Measurements from ENCODE around the gene LARP6.
"Not testable (repeated sequence)": the region's sequence is repeated elsewhere in the genome, so short reads cannot be mapped to it uniquely, and the experiment has no call there.

The LARP6 gene

DNA sequence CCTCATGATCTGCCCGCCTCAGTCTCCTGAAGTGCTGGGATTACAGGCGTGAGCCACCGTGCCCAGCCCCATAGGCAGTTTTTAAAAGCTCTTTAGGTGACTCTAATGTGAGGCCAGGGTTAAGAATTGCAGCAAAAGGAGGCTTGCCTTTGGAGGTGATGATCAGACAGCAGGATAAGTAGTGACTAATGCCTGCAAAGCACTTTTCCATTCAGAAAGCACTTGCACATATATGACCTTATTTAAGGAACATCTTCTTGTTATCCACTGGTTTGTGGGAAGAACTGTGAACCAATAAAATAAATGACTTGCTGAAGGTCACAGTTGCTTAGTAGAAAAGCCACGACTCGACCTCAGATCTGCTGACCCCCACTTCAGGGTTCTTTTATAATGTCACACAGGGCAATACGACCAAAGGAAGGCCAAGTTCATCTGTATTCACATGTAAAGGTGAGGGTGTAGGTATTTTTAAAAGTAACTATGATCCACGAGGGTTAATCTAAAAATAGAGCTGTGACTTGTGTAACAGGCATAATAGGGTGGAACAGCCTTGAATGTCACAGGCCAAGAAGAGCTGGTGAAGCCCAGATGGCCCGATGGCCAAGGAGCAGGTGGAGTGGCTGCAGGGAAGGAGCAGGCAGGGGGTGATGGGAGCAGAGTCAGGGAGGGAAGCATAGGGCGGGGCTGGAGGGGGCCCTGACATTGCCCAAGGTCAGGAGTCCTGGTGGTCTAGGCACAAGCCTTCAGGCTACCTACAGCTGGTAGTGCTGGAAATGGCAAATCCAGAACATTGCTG is 24.4 kb downstream of the LARP6 start:
- DNase-seq: no peak

DNA sequence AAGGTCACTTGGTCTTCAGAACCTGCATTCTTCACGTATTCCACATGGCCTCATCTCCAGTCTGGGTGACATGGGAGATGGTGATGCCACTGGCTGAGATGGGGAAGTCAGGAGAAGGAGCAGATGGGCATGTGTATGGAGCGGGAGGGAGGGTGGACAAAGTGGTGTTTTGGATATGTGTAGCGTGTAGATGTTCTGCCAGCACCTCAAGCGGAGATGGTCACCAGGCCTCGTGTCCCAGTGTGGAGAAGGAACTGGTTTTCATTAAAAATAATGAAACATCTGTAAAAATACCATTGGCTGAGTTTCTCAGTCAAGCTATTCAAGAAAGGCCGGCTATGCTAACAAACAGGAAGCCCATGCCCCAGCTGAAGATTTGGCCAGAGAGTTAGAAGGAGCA is 26.2 kb downstream of the LARP6 start:
- DNase-seq: no peak

DNA sequence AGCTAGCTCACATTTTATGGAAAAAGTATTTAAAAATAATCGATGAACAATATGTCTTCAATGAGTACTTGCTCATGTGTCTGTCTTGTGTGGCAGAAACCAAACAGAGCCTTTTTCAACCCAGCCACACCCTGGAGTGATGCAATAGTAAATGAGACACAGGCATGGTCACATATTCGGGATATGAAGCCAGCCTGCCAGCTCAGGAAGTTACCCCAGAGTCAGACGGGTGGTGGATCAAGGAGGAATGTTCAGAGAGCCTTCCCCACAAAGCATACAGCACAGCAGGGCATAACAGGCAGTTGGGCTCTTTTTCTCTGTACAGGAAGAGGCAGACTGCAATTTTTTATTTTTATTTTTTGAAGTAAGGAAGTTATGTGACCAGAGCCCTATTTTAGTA is 27.3 kb downstream of the LARP6 start:
- DNase-seq: no peak

DNA sequence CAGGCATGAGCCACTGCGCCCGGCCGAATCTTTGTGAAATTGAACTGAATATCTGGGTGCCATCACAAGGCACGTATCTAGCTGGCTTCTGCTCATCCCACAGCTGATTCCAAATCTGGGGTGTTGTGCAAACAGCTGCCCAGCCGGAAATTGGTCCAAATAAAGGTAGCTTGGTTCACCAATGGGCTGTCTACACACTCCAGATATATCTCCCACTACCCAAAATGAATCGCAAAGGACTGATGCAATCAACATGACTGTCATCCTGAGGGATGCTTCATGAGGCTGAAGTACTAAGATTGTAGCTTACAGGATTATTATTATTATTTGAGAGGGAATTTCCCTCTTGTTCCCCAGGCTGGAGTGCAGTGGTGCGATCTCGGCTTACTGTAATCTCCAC is 28.1 kb downstream of the LARP6 start:
- DNase-seq: no peak

DNA sequence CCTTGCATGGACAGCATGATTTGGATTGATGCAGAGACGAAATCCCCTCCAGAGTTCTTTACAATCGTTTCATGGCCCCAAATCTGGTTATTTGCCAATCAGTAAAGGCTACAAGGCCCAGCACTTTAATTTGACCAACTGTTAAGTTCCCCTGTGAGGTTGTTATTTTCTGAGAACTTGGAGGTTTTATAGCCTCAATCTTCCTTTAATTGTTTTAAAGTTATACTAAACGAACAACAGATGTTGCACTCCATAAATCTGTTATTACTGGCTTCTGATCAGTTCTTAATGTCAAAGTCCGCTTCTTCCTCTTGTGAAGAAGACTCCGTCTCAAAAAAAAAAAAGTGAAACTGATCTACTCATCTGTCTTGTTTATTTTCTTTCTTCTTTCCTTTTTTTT is 30.8 kb downstream of the LARP6 start:
- DNase-seq: no peak

DNA sequence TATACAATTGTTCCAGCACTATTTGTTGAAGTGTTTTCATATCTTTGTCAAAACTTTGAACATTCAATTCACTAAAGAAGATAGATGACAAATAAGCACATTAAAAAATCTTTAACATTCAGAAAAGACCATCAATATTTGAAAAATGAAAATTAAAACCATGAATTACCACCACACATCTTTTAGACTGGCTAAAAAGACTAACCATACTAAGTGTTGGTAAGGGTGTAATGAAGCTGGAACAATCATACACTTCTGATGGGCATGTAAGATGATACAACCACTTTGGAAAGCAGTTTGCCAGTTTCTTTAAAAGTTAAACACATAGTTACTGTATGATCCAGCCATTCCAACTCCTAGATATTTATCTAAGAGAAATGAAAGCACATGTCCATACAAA is 33.7 kb downstream of the LARP6 start:
- no peak for DNase-seq

DNA sequence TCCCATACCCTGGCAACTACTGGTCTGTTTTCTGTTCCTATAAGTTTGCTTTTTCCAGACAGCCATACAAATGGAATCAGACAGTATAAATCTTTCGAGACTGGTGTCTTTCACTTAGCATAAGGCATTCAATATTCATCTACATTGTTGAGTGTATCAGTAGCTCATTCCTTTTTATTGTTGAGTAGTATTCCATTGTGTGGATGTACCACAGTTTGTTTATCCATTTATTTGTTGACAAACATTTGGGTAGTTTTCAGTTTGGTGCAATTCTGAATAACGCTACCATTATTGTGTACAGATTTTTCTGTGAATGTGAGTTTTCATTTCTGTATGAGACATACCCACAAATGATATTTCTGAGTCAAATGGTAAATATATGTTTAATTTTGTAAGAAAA is 35.4 kb downstream of the LARP6 start:
- no peak for DNase-seq

DNA sequence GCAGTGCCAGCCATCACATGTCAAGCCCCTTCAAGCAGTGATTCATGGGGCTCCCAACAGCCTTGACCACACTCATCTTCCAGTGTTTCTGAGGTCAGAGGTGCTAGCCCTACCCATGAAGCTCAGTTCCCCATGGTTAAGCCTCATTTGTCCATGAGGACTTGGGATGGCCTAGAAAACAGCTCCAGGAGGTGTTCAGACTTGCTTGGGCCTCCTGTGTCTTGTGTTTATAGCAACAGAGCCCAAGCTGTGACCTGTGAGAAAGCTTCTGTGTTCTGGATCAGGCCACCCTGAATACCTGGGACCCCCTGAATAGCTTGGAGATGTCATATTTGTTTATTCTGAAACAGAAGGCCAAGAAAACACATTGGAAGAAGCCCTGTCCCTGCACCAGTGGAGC is 36.7 kb downstream of the LARP6 start:
- no peak for DNase-seq

DNA sequence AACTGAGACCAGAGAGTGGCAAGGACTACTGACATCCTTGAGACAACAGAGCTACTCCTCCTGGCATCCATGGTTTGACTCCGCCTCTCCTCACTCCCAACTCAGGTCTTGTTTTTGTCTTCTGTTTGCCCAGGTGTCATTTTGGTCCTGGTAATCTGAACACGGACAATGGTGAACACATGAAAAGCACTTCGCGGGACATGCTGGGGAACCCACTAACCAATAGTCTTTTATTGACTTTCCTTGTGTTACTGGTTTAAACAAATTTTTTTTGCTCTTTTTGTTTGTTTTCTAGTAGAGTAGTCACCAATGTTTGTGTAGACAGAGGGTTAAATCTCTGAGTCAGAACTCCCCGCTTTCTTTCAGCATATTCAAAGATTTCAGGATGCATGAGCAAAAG is 38.4 kb downstream of the LARP6 start:
- no peak for DNase-seq

DNA sequence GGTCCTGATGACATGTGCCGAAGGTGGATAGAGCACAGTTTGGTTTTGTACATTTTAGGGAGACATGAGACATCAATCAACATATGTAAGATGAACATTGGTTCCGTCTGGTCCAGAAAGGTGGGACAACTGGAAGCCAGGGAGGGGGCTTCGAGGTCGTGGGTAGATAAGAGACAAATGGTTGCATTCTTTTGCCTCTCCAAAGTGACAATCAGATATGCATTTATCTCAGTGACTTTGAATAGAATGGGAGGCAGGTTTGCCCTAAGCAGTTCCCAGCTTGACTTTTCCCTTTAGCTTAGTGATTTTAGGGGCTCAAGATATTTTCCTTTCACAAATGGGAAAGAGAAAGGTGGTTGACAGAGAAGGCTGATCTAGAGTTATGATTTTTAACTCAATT is 38.9 kb downstream of the LARP6 start:
- not testable (repeated sequence) for DNase-seq

DNA sequence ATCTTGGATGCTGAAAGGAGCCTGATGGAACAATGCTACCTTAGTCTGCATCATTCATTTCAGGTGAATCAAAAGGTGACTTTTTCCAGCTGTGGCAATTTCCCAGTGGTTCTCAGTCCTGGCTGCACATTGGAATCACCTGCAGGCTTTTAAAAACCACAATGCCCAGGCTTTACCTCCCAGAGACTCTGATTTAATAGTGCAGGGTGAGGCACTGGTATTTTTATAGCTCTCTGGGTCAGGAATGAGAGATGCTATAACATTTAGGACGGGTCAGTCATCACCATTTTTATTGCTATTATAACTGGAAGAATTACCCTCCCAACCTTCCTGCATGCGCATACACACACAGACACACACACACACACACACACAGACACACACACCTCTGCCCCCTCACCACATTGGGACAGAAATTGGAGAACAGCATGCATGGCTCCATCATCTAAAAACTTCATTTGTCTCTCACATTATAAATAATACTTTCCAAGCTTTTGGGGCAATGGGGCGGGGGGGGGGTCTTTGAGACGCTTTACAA is 41.1 kb downstream of the LARP6 start:
- DNase-seq: no peak

DNA sequence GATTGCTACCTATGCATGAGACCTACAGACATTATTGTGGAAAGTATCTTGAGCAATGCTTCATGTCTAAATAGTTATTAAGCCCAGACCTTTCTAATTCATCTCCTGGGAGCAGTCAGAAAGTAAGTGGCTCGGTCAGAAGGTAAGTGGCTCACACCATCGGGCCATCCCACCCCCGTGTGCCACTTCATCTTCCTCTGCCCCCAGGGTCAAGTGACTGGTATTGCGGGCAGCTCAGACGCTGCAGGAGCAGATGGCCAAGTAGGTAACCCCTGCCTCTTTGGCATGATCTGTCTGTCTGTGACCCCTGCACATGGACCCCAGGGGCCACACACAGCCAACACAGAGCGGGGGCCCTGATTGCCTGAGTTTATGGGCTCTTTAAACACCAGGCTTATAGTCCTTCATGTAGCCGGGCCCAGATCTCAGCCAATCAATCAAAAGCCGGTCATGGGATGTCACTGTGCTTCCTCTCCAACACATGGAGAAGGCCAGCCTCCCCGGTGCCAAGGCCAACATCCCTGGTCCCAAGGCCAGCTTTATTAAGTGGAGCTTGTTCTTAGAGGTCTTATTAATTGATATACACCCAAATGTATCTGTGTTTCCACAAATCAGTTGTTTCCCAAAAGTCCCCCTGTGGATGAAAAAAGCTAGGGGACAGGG is 42.9 kb downstream of the LARP6 start:
- no peak for DNase-seq

DNA sequence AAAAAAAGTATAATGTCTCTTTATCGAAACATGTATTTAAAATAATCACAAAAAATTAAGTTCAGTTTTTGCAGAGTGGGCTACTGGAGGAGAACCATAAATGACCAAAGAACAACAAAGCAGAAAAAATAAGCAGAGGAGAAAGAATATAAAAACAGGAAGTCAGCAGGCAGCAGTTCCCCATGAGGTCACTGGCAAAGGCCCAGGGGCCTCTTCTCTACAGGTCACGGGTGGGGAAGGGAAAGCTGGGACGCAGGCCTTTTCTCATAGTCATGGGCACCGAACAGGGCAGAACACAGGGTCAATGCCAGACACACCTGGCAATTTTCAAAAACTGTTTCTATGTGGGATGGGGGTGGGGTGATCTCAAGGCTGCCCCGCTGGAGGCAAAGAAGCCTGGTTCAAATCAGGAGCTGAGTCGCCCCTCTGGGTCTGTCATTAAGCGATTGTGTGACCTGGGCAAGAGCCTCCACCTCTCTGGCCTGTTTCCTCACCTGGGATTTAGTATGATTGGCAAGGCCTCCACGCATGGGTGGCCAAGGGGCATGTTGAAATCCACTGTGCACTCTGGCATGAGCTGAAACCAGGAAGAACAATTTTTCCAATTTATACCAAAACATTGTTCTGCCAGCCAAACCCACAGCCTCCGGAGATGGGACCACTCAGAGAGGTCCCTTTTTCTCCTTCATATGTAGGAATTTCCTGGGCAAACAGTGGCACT is 46.8 kb downstream of the LARP6 start:
- no peak for DNase-seq

DNA sequence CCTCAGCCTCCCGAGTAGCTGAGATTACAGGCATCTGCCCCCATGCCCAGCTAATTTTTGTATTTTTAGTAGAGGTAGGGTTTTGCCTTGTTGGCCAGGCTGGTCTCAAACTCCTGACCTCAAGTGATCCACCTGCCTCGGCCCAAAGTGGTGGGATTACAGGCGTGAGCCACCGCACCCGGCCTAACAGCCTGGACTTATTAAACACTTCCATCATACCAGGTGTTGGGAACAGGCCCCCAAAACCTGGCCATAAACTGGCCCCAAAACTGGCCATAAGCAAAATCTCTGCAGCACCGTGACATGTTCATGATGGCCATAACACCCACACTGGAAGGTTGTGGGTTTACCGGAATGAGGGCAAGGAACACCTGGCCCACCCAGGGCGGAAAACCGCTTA is 49.6 kb downstream of the LARP6 start:
- DNase-seq: not testable (repeated sequence)

DNA sequence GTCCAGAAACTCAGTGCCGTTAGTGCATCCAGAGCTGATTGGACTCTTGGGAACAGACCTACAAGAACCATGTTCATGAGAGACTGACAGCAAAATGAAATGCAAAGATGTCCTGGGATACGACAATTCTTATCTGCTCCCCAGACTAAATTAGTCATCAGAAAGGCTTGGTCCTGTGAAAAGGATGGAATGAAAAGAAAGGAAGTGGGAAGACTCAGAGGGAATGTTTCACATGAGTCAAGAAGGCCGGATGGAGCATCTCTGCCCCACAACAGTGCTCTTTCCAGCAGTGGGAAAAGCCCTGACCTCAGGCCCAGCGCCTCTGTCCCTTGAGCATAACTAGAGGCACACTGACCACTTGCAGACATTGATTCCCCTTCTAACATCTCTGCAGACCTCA is 51.3 kb downstream of the LARP6 start:
- no peak for DNase-seq

DNA sequence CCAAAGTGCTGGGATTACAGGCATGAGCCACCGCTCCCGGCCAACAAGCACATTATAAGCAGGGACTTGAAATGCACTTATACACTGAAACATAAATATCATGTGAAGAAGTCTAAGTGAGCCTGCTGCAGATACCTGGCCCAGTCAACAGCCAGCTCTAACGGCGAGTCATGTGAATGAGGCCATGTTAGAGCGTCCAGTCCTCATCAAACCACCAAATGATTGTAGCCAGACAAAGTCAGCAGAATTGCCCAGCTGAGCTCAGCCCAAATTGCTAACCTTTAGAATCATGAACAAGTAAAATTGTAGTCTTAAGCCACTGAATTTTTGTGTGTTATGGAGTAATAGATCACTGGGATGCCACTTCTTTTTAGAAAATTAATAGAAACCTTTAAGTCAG is 52.8 kb downstream of the LARP6 start:
- DNase-seq: no peak

DNA sequence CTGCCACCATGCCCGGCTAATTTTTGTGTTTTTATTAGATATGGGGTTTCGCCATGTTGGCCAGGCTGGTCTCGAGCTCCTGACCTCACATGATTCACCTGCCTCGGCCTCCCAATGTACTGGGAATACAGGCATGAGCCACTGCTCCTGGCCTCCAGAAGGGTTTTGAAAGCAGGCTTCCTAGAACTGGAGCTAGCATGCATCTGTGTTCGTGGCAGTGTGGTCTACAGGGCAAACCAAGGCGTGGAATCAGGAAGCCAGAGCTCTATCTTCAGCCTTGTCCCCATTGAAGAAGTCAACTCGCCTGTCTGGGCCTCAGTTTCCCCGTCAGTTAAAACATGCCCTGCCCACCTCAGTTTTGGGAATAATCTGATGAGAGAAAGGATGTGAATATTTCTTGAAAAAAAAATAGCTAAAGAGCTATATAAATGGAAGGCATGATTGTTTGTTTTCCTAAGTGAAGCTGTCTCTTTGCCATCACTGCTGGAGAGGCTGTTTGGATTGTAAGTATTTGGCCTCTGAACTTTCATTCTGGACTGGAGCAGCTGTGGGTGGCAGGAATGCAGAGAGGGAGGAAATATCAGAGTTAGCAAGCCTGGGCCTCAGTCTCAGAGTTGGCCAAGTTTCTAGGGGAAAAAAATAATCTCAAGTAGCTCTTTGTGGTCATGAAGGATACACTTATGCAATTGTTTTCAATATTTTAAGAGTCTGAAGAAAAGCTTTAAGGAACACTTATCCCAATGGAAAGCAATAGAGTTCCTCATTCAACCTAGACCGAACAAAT is 54.1 kb downstream of the LARP6 start:
- peak; percentile 39 for DNase-seq

DNA sequence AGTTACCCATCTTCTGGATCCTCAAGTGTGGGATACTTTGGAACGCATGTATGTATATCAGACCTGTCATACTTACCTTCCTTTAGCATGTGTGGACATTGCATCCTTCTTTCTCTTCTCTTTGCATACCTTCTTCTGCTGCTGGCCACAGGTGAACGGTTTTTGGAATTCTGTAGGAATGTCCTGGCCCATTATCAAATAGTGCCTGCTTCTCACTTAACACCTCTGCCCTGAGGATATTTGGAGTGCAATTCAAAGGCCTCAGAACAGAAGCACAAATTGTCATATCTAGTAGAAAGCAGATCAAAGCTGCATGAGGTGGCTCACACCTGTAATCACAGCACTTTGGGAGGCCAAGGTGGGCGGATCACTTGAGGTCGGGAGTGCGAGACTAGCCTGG is 56.5 kb downstream of the LARP6 start:
- DNase-seq: no peak

DNA sequence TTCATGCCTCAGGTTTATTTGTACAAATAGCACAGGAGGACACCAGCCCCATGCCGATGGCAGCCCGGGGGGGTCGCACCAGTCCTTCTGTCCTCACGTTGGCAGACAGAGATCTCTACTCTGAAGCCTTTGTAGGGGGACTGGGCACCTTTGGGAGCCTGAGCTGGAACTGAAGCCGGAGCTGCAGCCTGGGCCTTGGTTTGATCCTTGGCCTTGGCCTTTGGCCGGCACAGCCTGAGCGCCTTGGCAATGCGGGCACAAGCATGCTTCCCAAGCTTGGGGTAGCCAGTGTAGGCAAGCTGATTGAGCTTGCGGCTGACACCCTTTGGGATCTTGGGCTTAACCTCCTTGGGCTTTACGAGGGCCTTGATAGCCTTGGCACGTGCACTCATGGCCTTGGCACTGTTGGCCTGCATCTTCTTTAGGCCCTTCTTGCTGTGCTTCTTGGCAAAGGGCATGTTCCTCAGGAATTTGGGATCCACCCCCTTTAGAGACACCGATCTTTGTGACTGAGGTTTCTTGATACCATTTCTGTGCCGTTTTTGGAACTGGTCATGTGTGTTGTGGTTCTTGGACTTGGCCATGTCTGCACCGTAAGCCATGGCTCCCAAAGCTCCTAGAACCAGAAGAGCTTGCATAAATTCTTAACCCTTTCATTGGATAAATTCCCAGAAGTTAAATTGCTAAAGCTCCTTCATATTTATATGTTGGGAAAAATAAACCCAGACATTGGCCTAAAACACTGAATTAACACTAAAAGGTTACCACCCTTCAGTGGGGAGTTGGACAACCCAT is 57.2 kb downstream of the LARP6 start:
- no peak for DNase-seq

DNA sequence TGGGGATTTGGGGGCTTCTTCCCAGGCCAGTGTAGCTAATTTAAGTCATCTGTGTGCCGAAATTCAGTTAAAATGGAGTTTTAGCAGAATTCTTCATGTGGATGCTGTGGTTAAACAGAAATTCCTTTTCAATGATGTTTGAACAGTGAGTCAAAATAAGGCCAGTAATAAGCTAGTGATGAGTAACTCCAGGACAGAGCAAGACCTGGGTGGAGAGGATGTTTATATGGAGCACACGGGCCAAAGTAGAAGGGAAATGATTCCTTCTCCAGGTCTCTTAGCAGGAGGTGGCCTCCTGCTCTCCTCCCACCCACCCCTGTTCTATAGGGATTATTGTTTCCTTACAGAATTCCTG is 58.7 kb downstream of the LARP6 start:
- DNase-seq: no peak

DNA sequence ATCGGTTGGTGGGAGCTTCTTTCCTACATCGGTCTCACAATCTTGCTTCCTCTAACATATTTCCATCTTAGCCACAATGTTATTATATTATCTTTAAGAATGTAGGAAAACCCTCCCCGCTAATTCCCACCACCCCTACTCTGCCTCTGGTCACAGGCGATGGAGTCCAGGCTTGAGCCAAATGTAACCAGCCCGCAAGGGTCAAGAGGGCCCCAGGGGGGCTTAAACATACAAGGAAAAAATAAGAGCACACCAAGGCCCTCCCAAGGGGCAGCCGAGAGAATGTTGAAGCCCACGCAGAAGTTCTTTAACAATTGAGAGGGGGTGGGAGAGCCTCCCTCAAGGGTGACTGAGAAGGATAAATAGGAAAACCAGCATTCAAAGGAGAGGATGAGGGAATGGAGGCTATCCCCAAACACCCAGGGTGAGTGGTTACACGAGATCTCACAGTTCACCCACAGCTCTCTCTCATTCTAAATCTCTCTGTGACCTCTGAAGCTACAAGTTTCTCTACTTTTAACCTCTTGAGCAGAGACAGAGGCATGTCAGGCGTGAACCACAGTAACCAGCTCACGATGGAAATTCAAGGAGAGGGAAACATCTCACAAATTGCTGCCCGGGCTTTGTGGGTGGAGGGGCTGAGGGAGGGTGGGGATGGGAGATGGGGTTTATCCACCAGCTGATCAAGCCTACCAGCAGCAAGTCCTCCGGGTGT is 59.2 kb downstream of the LARP6 start:
- DNase-seq: no peak

DNA sequence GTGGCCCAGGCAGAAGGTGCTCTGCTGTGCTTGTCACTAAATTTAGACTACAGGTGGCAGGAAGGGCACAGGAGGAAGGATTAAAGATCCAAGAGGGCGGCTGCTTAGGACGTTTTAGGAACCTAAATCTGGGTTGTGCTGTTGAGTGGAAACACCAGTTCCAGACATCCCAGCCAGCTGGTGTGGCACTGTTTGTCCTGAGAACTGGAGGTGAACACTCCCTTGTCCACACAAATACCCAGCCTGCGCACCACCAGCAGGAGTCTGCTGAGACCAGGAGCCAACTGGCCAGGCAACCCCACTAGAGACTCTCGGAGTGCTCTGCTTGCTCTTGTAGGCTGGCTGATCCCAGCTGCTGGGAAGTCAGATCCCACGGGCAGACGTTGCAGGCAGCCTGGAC is 60.3 kb downstream of the LARP6 start:
- DNase-seq: no peak
